ENCODE results near the gene EXOC6B. TPM values are rescaled to one million over a fixed set of nuclear protein-coding genes. Genes with fewer than 3 reads are reported as not detected.

Gene EXOC6B
- total and polyA plus RNA-seq, 9 of the 15 experiments (the other 6 are each of a cell fraction or from before 2014, with no cell fraction given): 0.28 to 4.2 (median 2.0) TPM

GRCh38 chr2:72361042-72361441 is 464.8 kb downstream of the EXOC6B start:
- in situ Hi-C loops (cut with MboI): no loop called here
- H3K4me1 ChIP-seq (replicated peaks in 1 of 2; ENCODE audit: control insufficient read depth in 2 of 2, insufficient read depth in 2 of 2, low read length in 2 of 2): no peaks in the 10 kb centered on the region
- 5% methylated on average over 1 of the region's 1 CpG for WGBS (ENCODE audit: insufficient coverage, low coverage, missing lambda C conversion rate)
- TF ChIP-seq SP2 (IDR thresholded peaks at IDR 0.05; ENCODE audit: extremely low read depth, low read depth, low read length, poor library complexity, severe bottlenecking): no peak
- no peak for TF ChIP-seq RAD51 (IDR thresholded peaks at IDR 0.05; ENCODE audit: borderline replicate concordance, low read depth)
- TF ChIP-seq GATA2 (CRISPR knock-in tag; IDR thresholded peaks at IDR 0.05): no peak
- no peak for TF ChIP-seq TAF1 (IDR thresholded peaks at IDR 0.05; ENCODE audit: control insufficient read depth, extremely low read depth, insufficient read depth, low read length, severe bottlenecking)
- no peak for TF ChIP-seq TAF9B (IDR thresholded peaks at IDR 0.05; ENCODE audit: partially characterized antibody)
- TF ChIP-seq ELF4 (CRISPR knock-in tag; IDR thresholded peaks at IDR 0.05): no peak
- TF ChIP-seq HMBOX1 (IDR thresholded peaks at IDR 0.05): 0 out of 2 replicates have a peak, but pooled peaks have one; percentile 37
- no peak for TF ChIP-seq CUX1 (CRISPR knock-in tag; IDR thresholded peaks at IDR 0.05)
- no peak for TF ChIP-seq KAT7 (CRISPR knock-in tag; IDR thresholded peaks at IDR 0.05; ENCODE audit: borderline replicate concordance)
- TF ChIP-seq TRIM28 (IDR thresholded peaks at IDR 0.05): no peak
- TF ChIP-seq ZNF165 (CRISPR knock-in tag; IDR thresholded peaks at IDR 0.05; ENCODE audit: borderline replicate concordance): no peak
- no peak for TF ChIP-seq ZNF507 (tag; conservative IDR thresholded peaks at IDR 0.05)
- peak; percentile 68; the same call in 1 of the 2 replicates for TF ChIP-seq C11orf30 (IDR thresholded peaks at IDR 0.05; ENCODE audit: low read depth)
- no peak for TF ChIP-seq USF2 (CRISPR knock-in tag; IDR thresholded peaks at IDR 0.05)
- TF ChIP-seq RUNX1 (IDR thresholded peaks at IDR 0.05; ENCODE audit: low read depth): no peak

More at GRCh38 chr2:72361042-72361441, 464.8 kb downstream of the EXOC6B start:
- H3K9ac ChIP-seq (ENCODE audit: insufficient read depth in 1 of 2, low read depth in 2 of 2, low read length in 2 of 2): no peak overlapping the region
- no peak for ATAC-seq
- DNase-seq (ENCODE audit: extremely low read depth in 1 of 4, low spot score in 3 of 4): no peak
- no peak overlapping the region for H3K27ac ChIP-seq (ENCODE audit: extremely low read depth, low read depth, low read length)
- ChIA-PET CTCF (ENCODE audit: low intra/inter-chr PET ratio) (no interaction called here), POLR2A (no interaction called here)
- no peaks in the 10 kb centered on the region for H3K79me2 ChIP-seq (ENCODE audit: control insufficient read depth, insufficient read depth, low read length)
- H3K36me3 ChIP-seq (ENCODE audit: control insufficient read depth, insufficient read depth, low read length): no peaks in the 10 kb centered on the region
- H4K20me1 ChIP-seq (replicated peaks; ENCODE audit: control insufficient read depth, insufficient read depth, low read length): no peaks in the 10 kb centered on the region
- no peaks in the 10 kb centered on the region for H3K27me3 ChIP-seq (ENCODE audit: control insufficient read depth in 2 of 2, insufficient read depth in 2 of 2, low read length in 2 of 2)
- intact Hi-C loops (cut with micrococcal nuclease): no loop called here
- no peak overlapping the region for H2AFZ ChIP-seq (ENCODE audit: low read depth, low read length)
- no peak overlapping the region for H3K4me3 ChIP-seq
- FAIRE-seq: no peak
- BruUV-seq (replicated peaks): no TSS peak
- H3K9me3 ChIP-seq (replicated peaks; ENCODE audit: control insufficient read depth, insufficient read depth, low read depth, low read length): no peaks in the 10 kb centered on the region
- H3K9me1 ChIP-seq (ENCODE audit: control insufficient read depth, insufficient read depth, low read length): no peaks in the 10 kb centered on the region
- H3K4me2 ChIP-seq (ENCODE audit: insufficient read depth, low read length): no peak overlapping the region

Measured in K562 (cell line).